ENCODE data around the gene OR2C3. TPM values are rescaled to one million over a fixed set of nuclear protein-coding genes. Genes with fewer than 3 reads are reported as not detected.

Gene OR2C3
- total and polyA plus RNA-seq, 11 donors, result 0.04 TPM; not detected in 10

- 50 to 70% (median 69%) methylated on average over 3 of the region's 3 CpGs for whole genome bisulfite sequencing, 4 donors
- Histone ChIP-seq H3K36me3 (no peaks in the 10 kb centered on the region), H3K4me3 (no peak overlapping the region), H3K9me3 (peaks cover 0 to 7% (median 0%) of the 10 kb centered on the region in 12 donors), H3K27ac (no peak overlapping the region), H3K4me1 (no peaks in the 10 kb centered on the region), H3K27me3 (peaks cover 0 to 24% (median 4%) of the 10 kb centered on the region in 9 donors)
- intact Hi-C loops (cut with DNase I), result no loop called here
- no peak for DNase-seq
- TF ChIP-seq POLR2A (IDR thresholded peaks at IDR 0.05) (no peak), CTCF (IDR thresholded peaks at IDR 0.05) (no peak)
- no peak for ATAC-seq
Measured at GRCh38 chr1:247535402-247535801, 838 bp downstream of the OR2C3 start.

DNA sequence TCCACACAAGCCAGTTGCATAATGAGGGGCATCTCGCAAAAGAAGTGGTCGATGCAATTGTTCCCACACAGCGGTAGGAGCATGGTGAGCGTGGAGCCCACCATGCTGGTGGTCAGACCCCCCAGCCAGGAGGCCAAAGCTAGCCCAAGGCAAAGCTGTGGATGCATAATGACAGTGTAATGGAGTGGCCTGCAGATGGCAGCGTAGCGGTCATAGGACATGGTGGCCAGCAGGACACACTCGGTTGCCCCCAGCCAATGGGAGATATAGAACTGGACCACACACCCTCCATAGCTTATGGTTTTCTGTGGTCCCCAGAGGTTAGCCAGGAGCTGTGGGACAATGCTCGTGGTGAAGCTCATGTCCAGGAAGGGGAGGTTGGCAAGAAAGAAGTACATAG lies 4.3 kb downstream of the OR2C3 start:
- no peak for ATAC-seq
- H3K4me1 ChIP-seq, result no peaks in the 10 kb centered on the region
- intact Hi-C loops (cut with DNase I), result no loop called here
- H3K27ac ChIP-seq, result no peak overlapping the region
- no peak overlapping the region for H3K4me3 ChIP-seq
- TF ChIP-seq POLR2A (IDR thresholded peaks at IDR 0.05) (no peak), CTCF (IDR thresholded peaks at IDR 0.05) (no peak)
- H3K27me3 ChIP-seq, result peaks cover 0 to 24% (median 4%) of the 10 kb centered on the region in 9 donors
- WGBS, 4 donors, result 90 to 94% (median 92%) methylated on average over 6 to 8 of the region's 8 CpGs
- no peak for DNase-seq
- no peaks in the 10 kb centered on the region for H3K9me3 ChIP-seq
- H3K36me3 ChIP-seq, result no peaks in the 10 kb centered on the region

- DNase-seq, result peak in 1 of 5 donors; percentile 61
- Histone ChIP-seq H3K27ac (no peak overlapping the region), H3K9me3 (no peaks in the 10 kb centered on the region), H3K4me1 (no peaks in the 10 kb centered on the region), H3K4me3 (peak overlapping the region in 2 of 12 donors; percentile 18 to 43), H3K36me3 (no peaks in the 10 kb centered on the region), H3K27me3 (peaks cover 0 to 22% (median 4%) of the 10 kb centered on the region in 9 donors)
- intact Hi-C loops (cut with DNase I), result no loop called here
- ATAC-seq, result peak in 1 of 4 donors; percentile 54
- 28 to 62% (median 48%) methylated on average over 16 to 41 of the region's 41 CpGs for WGBS, 4 donors
- TF ChIP-seq POLR2A (IDR thresholded peaks at IDR 0.05) (no peak), CTCF (IDR thresholded peaks at IDR 0.05) (no peak)
Measured at GRCh38 chr1:247530785-247531184, 5.5 kb downstream of the OR2C3 start.

GRCh38 chr1:247529771-247530355 lies 6.4 kb downstream of the OR2C3 start:
- H3K9me3 ChIP-seq, result no peaks in the 10 kb centered on the region
- no peaks in the 10 kb centered on the region for H3K4me1 ChIP-seq
- WGBS, 4 donors, result 76 to 87% (median 81%) methylated on average over 1 of the region's 1 CpG
- intact Hi-C loops (cut with DNase I), result no loop called here
- TF ChIP-seq POLR2A (IDR thresholded peaks at IDR 0.05) (no peak), CTCF (IDR thresholded peaks at IDR 0.05) (no peak)
- H3K27me3 ChIP-seq, result peaks cover 0 to 19% (median 4%) of the 10 kb centered on the region in 9 donors
- no peak overlapping the region for H3K4me3 ChIP-seq
- no peak overlapping the region for H3K27ac ChIP-seq
- DNase-seq (no peak), ATAC-seq (no peak)
- no peaks in the 10 kb centered on the region for H3K36me3 ChIP-seq
